ENCODE measurements around the gene RASGRP2.

Gene RASGRP2

DNA sequence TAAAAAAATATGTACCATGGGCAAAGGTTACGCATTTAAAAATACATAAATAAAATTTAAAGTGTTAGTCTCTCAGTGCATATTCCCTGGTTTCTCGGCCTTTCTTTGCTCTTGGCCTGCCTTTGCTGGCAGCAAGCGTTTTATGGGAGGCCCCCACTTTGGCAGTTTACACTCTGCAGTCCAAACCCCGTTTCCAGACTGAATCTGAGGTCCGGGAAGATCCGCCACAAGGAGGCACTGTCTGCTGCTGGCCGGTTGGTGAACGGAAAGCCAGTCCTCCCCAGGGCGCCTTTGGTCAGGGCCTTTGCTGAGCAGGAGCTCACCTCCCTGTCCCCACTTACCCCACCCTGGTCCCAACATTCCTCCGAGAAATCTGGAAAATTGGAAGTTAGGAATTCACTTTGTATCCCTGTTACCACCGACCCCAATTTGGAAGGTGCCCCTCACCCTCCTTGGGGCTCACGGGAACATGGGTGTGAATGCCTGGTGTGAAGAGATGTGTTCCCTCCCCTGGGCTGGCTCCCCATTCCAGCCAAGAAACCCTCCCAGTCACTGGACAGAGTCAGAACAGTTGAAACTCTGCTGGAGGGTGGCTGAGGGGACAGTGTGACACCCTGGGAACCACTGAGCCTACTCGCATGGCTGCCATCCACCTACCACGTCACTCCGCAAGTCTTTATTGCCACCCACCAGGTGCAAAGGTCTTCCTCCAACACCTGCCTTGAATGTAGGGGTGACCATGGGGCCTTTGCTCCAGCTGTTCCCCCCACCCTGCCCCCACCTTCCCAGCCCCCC, 43.8 kb upstream of the RASGRP2 start:
- no peak for TF ChIP-seq ZFX (IDR thresholded peaks at IDR 0.05)
- TF ChIP-seq, protein P1, sequence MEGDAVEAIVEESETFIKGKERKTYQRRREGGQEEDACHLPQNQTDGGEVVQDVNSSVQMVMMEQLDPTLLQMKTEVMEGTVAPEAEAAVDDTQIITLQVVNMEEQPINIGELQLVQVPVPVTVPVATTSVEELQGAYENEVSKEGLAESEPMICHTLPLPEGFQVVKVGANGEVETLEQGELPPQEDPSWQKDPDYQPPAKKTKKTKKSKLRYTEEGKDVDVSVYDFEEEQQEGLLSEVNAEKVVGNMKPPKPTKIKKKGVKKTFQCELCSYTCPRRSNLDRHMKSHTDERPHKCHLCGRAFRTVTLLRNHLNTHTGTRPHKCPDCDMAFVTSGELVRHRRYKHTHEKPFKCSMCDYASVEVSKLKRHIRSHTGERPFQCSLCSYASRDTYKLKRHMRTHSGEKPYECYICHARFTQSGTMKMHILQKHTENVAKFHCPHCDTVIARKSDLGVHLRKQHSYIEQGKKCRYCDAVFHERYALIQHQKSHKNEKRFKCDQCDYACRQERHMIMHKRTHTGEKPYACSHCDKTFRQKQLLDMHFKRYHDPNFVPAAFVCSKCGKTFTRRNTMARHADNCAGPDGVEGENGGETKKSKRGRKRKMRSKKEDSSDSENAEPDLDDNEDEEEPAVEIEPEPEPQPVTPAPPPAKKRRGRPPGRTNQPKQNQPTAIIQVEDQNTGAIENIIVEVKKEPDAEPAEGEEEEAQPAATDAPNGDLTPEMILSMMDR (conservative IDR thresholded peaks at IDR 0.05) = peak; percentile 91
- H3K27ac ChIP-seq = no peak overlapping the region

- H3K27ac ChIP-seq = no peak overlapping the region
- TF ChIP-seq, protein P1 (conservative IDR thresholded peaks at IDR 0.05) = no peak
- no peak for TF ChIP-seq ZFX (IDR thresholded peaks at IDR 0.05)
These were observed 42.4 kb upstream of the RASGRP2 start for GRCh38 chr11:64786308-64786707.

DNA sequence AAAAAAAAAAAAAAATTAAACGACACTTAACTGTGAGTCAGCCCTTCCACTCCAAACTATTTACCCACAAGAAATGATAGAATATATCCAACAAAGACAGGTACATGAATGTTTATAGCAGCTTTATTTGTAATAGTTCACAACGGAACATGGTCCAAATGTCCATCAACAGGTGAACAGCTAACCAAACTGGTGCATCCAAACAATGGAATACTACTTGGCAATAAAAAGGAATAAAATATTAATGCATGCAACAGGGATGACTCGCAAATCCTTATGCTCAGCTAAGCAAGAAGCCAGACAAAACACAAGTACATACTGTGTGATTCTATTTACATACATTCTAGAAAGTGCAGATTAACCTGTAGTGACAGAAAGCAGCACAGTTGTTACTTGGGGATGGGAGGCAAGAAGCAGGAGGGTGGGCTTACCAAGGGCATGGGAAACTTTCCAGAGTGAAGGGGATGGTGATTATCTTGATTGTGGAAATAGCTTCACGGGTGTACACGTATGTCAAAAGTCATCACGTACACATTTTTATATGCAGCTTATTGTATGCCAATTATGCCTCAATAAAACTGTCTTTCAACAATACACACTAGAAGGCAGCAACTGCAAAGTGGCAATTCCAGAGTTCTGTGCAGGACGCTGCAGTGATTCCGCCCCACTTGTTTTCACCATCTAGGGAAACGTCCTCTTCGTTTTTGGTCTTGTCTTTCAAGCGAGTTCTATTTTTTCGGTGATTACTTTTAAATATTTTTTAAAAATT, 41.1 kb upstream of the RASGRP2 start:
- no peak for TF ChIP-seq ZFX (IDR thresholded peaks at IDR 0.05)
- TF ChIP-seq, protein P1 (conservative IDR thresholded peaks at IDR 0.05) = no peak
- H3K27ac ChIP-seq = no peak overlapping the region

GRCh38 chr11:64778473-64779298, 34.7 kb upstream of the RASGRP2 start, which contains the start of gene SF1:
Gene SF1 (minus strand): TSS chr11:64778542. CDS start chr11:64778392, 150 bp downstream.
- H3K27ac ChIP-seq = peak within 1 kb of the TSS; percentile 97
- TF ChIP-seq ZFX (IDR thresholded peaks at IDR 0.05) = no peak
- TF ChIP-seq, protein P1 (conservative IDR thresholded peaks at IDR 0.05) = no peak

- H3K27ac ChIP-seq = peak overlapping the region; percentile 97
- TF ChIP-seq ZFX (IDR thresholded peaks at IDR 0.05) = peak; percentile 84
- TF ChIP-seq, protein P1 (conservative IDR thresholded peaks at IDR 0.05) = no peak
These were observed 34.2 kb upstream of the RASGRP2 start for GRCh38 chr11:64778223-64778472.

GRCh38 chr11:64777449-64778222, 33.7 kb upstream of the RASGRP2 start:
- TF ChIP-seq ZFX (IDR thresholded peaks at IDR 0.05) = no peak
- TF ChIP-seq, protein P1 (conservative IDR thresholded peaks at IDR 0.05) = no peak
- H3K27ac ChIP-seq = peak overlapping the region; percentile 97

All from C4-2B (cell line).